GM12873 (cell line): Measurements from ENCODE around the gene DLK2.

Experiments used
- CTCF ChIP-seq: IDR thresholded peaks from 2 replicates; pipeline ENCODE4 v1.5.1; 2012; ENCODE audit warnings: low read depth, mild to moderate bottlenecking, moderate library complexity, low read length, control low read depth; ENCODE audit not compliant: insufficient read depth; ENCODE audit errors: missing control alignments

The DLK2 gene

GRCh38 chr6:43455531-43456428, at the start of gene DLK2:
TSS of gene DLK2 (minus strand) at chr6:43455548. CDS start at chr6:43454825, 723 bp downstream.
- peak; percentile 5 for TF ChIP-seq CTCF

- TF ChIP-seq CTCF, result no peak
Observed at GRCh38 chr6:43503443-43503842, 48.1 kb upstream of the DLK2 start.

- TF ChIP-seq CTCF, result no peak
Observed at GRCh38 chr6:43502666-43503065, 47.3 kb upstream of the DLK2 start.

- no peak for TF ChIP-seq CTCF
Observed at GRCh38 chr6:43500921-43501320, 45.6 kb upstream of the DLK2 start.

GRCh38 chr6:43499028-43499815, 43.9 kb upstream of the DLK2 start:
- TF ChIP-seq CTCF, result no peak

- TF ChIP-seq CTCF, result no peak
Observed at GRCh38 chr6:43497689-43498088, 42.3 kb upstream of the DLK2 start.

GRCh38 chr6:43497129-43497396, 41.7 kb upstream of the DLK2 start:
- no peak for TF ChIP-seq CTCF
